Liver (tissue), 9 donors: ENCODE data around the gene CBR1. TPM values are rescaled to one million over a fixed set of nuclear protein-coding genes. Genes with fewer than 3 reads are reported as not detected.

Experiments used
- DNase-seq: peaks from one replicate; pipeline ENCODE4 v3.0.0-alpha.2; 2017; ENCODE audit warnings: low spot score
- H3K27ac ChIP-seq, 2 donors: one replicate each; pipeline ENCODE4 v1.7.0; 2013; ENCODE audit warnings: inconsistent platforms in 2 of 2, low read length in 2 of 2, control low read depth in 1 of 2, low read depth in 1 of 2, mild to moderate bottlenecking in 1 of 2
- H3K27me3 ChIP-seq, 4 donors: one replicate each; pipeline versions ENCODE4 v1.6.1 to v1.7.0; 2013; ENCODE audit warnings: low read length in 3 of 4, inconsistent platforms in 1 of 4, mild to moderate bottlenecking in 1 of 4, moderate library complexity in 1 of 4; ENCODE audit not compliant: control insufficient read depth in 4 of 4, insufficient read depth in 4 of 4
- H3K36me3 ChIP-seq, 4 donors: one replicate each; pipeline versions ENCODE4 v1.6.1 to v1.7.0; 2013; ENCODE audit warnings: low read length in 3 of 4, mild to moderate bottlenecking in 3 of 4, low read depth in 1 of 4, moderate library complexity in 1 of 4; ENCODE audit not compliant: control insufficient read depth in 4 of 4, insufficient read depth in 3 of 4
- H3K4me1 ChIP-seq, 4 donors: one replicate each; pipeline versions ENCODE4 v1.6.1 to v1.7.0; 2013; ENCODE audit warnings: low read length in 3 of 4, mild to moderate bottlenecking in 3 of 4, moderate library complexity in 1 of 4; ENCODE audit not compliant: control insufficient read depth in 4 of 4, insufficient read depth in 4 of 4
- H3K4me3 ChIP-seq, 3 donors: one replicate each; pipeline versions ENCODE4 v1.6.1 to v1.7.0; 2013; ENCODE audit warnings: low read length in 3 of 3, control low read depth in 1 of 3, low read depth in 1 of 3, mild to moderate bottlenecking in 1 of 3
- H3K9ac ChIP-seq, 2 donors: one replicate each; pipeline ENCODE4 v1.7.0; 2013; ENCODE audit warnings: low read length in 2 of 2, mild to moderate bottlenecking in 2 of 2, moderate library complexity in 2 of 2, control low read depth in 1 of 2, low read depth in 1 of 2
- H3K9me3 ChIP-seq, 4 donors: one replicate each; pipeline versions ENCODE4 v1.6.1 to v1.7.0; 2013; ENCODE audit warnings: low read length in 3 of 4; ENCODE audit not compliant: control insufficient read depth in 4 of 4
- EGR1 ChIP-seq, 2 donors: IDR thresholded peaks; 2 replicates each; pipeline ENCODE4 v1.6.1; 2016 to 2018; ENCODE audit warnings: antibody characterized with exemption in 2 of 2, low read depth in 2 of 2
- FOXA1 ChIP-seq: IDR thresholded peaks from 2 replicates; pipeline ENCODE4 v1.6.1; 2016; ENCODE audit warnings: antibody characterized with exemption
- GABPA ChIP-seq, 2 donors: IDR thresholded peaks in 1 of 2; conservative IDR thresholded peaks in 1 of 2; 2 replicates each; pipeline ENCODE4 v1.6.1; 2016; ENCODE audit warnings: antibody characterized with exemption in 2 of 2, mild to moderate bottlenecking in 1 of 2, moderate library complexity in 1 of 2
- HNF4A ChIP-seq, 2 donors: conservative IDR thresholded peaks; 2 replicates each; pipeline ENCODE4 v1.6.1; 2016; ENCODE audit warnings: antibody characterized with exemption in 2 of 2, mild to moderate bottlenecking in 2 of 2
- HNF4G ChIP-seq: IDR thresholded peaks from 2 replicates; pipeline ENCODE4 v1.6.1; 2016; ENCODE audit warnings: antibody characterized with exemption
- JUND ChIP-seq, 2 donors: IDR thresholded peaks; 2 replicates each; pipeline ENCODE4 v1.6.1; 2016; ENCODE audit warnings: antibody characterized with exemption in 2 of 2
- NR2F2 ChIP-seq: IDR thresholded peaks from 2 replicates; pipeline ENCODE4 v1.6.1; 2016; ENCODE audit warnings: antibody characterized with exemption
- RAD21 ChIP-seq, 2 donors: IDR thresholded peaks; 2 replicates each; pipeline ENCODE4 v1.6.1; 2016; ENCODE audit warnings: antibody characterized with exemption in 2 of 2, mild to moderate bottlenecking in 2 of 2
- SP1 ChIP-seq: IDR thresholded peaks from 2 replicates; pipeline ENCODE4 v1.6.1; 2018; ENCODE audit warnings: antibody characterized with exemption, mild to moderate bottlenecking
- TAF1 ChIP-seq: conservative IDR thresholded peaks from 2 replicates; pipeline ENCODE4 v1.6.1; 2016; ENCODE audit warnings: antibody characterized with exemption, mild to moderate bottlenecking
- YY1 ChIP-seq: IDR thresholded peaks from 2 replicates; pipeline ENCODE4 v1.6.1; 2016; ENCODE audit warnings: antibody characterized with exemption, mild to moderate bottlenecking
- WGBS: extraction: QIAGEN DNeasy Blood & Tissue Kit; methylation state at CpG from one replicate; pipeline ENCODE4 v1.1.7; 2013; 5-methylcytosine and 5-hydroxymethylcytosine counted together
- polyA plus RNA-seq, 2 donors: library from polyadenylated mRNA; stranded (reverse) in 1 of 2; unstranded in 1 of 2; fragments of 200-250 nt in 1 of 2; fragments of >200 nt in 1 of 2; fragmentation: Nextera tagmentation in 1 of 2; extraction: Ambion mirVana in 1 of 2; gene quantifications; one replicate each; pipeline versions ENCODE4 v1.2.1 to v1.2.3, GENCODE V29; 2013 to 2015
- total RNA-seq, 2 donors: library from RNA; depleted of rRNA; stranded (reverse); fragments of >200 nt; gene quantifications; one replicate each; pipeline ENCODE4 v1.2.3, GENCODE V29; 2014
- TF ChIP-seq, protein P1 (sequence below): IDR thresholded peaks from 2 replicates; pipeline ENCODE4 v1.6.1; 2016; ENCODE audit warnings: antibody characterized with exemption
- TF ChIP-seq, protein P2 (sequence below): IDR thresholded peaks from 2 replicates; pipeline ENCODE4 v1.6.1; 2016; ENCODE audit warnings: antibody characterized with exemption, mild to moderate bottlenecking
- TF ChIP-seq, protein P3 (sequence below): IDR thresholded peaks from 2 replicates; pipeline ENCODE4 v1.6.1; 2016; ENCODE audit warnings: antibody characterized with exemption
- TF ChIP-seq, protein P4 (sequence below): fragments of 150-350 bp; IDR thresholded peaks from 2 replicates; pipeline ENCODE4 v1.5.1; 2017; ENCODE audit warnings: improper control_type of control experiment, low read depth, low read length; ENCODE audit not compliant: missing input control
- TF ChIP-seq, protein P5 (sequence below): IDR thresholded peaks from 2 replicates; pipeline ENCODE4 v1.6.1; 2016; ENCODE audit warnings: antibody characterized with exemption
- donor health status: healthy.
- donor health status: healthy.
- donor health status: healthy.
- donor health status: healthy.
- donor health status: healthy.

Gene CBR1
- total and polyA plus RNA-seq, 4 donors, result 94.2 to 218 (median 178) TPM

DNA sequence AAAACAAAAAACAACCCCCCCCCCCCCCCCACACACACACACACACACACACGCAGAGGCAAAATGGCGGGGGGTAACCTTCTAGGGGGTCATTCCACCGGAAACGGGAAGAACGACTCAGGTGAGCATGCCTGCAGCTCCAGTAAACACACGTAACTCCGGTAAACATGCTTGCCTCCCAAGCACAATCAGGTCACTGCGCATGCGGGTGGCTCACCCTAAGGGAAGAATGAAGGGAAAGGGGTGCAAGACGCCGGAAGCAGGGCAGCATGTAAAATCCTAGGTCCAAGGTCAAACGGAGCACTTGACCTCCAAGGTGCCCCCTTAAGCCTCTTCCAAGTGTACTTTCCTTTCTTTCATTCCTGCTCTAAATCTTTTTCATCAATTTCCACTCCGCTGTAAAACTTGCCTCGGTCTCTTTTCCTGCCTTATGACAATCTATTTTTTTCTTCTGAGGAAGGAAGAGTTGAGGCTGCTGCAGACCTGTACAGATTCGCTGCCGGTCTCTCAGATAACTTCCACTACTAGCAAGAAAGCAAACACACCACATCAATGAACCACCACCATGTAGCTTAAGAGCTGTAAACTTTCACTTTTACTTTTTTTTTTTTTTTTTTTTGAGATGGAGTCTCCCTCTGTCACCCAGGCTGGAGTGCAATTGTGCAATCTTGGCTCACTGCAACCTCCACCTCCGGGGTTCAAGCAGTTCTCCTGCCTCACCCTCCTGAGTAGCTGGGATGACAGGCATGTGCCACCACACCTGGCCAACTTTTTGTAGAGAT lies 44.0 kb downstream of the CBR1 start (continued):
- TF ChIP-seq, protein P1, sequence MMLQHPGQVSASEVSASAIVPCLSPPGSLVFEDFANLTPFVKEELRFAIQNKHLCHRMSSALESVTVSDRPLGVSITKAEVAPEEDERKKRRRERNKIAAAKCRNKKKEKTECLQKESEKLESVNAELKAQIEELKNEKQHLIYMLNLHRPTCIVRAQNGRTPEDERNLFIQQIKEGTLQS, result no peak
- peak; percentile 53 to 78 for TF ChIP-seq GABPA (IDR thresholded peaks at IDR 0.05 in 1 of 2, conservative IDR thresholded peaks at IDR 0.05 in 1 of 2)

DNA sequence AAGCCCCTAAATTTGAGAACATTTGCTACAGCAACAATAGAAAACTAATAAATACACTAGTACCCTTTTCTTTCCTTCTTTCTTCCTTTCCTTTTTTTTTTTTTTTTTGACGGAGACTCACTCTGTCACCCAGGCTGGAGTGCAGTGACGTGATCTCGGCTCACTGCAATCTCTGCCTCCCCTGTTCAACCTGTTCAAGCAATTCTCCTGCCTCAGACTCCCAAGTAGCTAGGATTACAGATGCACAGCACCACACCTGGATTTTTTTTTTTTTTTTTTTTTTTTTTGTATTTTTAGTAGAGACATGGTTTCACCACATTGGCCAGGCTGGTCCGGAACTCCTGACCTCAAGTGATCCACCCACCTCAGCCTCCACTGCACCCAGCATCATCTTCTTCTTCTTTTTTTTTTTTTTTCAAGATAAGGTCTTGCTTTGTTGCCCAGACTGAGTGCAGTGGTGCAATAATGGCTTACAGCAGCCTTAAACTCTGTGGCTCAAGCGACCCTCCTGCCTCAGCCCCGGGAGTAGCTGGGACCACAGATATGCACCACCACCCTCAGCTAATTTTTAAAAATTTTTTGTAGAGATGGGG lies 45.4 kb downstream of the CBR1 start:
- H3K4me3 ChIP-seq, result no peak overlapping the region
- H3K27me3 ChIP-seq, result no peaks in the 10 kb centered on the region
- no peaks in the 10 kb centered on the region for H3K36me3 ChIP-seq
- no peaks in the 10 kb centered on the region for H3K9me3 ChIP-seq
- 94% methylated on average over 6 of the region's 6 CpGs for WGBS
- TF ChIP-seq FOXA1 (no peak), HNF4A (conservative IDR thresholded peaks at IDR 0.05) (no peak), GABPA (IDR thresholded peaks at IDR 0.05 in 1 of 2, conservative IDR thresholded peaks at IDR 0.05 in 1 of 2) (no peak), JUND (IDR thresholded peaks at IDR 0.05) (no peak), RAD21 (IDR thresholded peaks at IDR 0.05) (no peak), TAF1 (no peak)
- TF ChIP-seq, protein P2, sequence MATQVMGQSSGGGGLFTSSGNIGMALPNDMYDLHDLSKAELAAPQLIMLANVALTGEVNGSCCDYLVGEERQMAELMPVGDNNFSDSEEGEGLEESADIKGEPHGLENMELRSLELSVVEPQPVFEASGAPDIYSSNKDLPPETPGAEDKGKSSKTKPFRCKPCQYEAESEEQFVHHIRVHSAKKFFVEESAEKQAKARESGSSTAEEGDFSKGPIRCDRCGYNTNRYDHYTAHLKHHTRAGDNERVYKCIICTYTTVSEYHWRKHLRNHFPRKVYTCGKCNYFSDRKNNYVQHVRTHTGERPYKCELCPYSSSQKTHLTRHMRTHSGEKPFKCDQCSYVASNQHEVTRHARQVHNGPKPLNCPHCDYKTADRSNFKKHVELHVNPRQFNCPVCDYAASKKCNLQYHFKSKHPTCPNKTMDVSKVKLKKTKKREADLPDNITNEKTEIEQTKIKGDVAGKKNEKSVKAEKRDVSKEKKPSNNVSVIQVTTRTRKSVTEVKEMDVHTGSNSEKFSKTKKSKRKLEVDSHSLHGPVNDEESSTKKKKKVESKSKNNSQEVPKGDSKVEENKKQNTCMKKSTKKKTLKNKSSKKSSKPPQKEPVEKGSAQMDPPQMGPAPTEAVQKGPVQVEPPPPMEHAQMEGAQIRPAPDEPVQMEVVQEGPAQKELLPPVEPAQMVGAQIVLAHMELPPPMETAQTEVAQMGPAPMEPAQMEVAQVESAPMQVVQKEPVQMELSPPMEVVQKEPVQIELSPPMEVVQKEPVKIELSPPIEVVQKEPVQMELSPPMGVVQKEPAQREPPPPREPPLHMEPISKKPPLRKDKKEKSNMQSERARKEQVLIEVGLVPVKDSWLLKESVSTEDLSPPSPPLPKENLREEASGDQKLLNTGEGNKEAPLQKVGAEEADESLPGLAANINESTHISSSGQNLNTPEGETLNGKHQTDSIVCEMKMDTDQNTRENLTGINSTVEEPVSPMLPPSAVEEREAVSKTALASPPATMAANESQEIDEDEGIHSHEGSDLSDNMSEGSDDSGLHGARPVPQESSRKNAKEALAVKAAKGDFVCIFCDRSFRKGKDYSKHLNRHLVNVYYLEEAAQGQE, result no peak
- no peak overlapping the region for H3K9ac ChIP-seq
- H3K4me1 ChIP-seq, result peaks cover 0 to 7% (median 3%) of the 10 kb centered on the region in 4 donors
- H3K27ac ChIP-seq, result no peak overlapping the region
- DNase-seq, result no peak

DNA sequence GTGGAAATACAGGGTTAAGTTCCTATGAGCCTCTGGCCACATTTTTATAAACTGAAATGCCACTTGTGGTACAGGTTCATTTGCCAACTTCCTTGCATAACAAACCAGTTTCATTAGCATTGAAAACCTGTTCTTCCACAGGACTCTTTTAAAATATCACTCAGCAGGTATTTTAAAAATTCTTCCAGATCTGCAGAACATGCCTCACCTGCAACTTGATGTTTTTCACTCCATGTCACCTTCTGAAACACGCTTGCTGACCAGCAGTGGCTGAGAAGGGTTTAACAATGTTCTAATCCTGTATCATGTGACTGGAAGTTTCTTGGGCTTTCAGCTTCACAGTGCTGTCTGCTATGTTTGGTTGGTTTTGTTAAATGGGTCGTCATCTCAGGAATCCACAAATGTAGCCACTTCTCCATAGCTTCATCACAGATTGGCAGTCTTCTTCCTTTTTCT lies 47.5 kb downstream of the CBR1 start:
- H3K27ac ChIP-seq, result no peak overlapping the region
- H3K36me3 ChIP-seq, result no peaks in the 10 kb centered on the region
- H3K9ac ChIP-seq, result no peak overlapping the region
- no peak for DNase-seq
- H3K9me3 ChIP-seq, result no peaks in the 10 kb centered on the region
- 88% methylated on average over 2 of the region's 2 CpGs for WGBS
- no peak overlapping the region for H3K4me3 ChIP-seq
- peaks cover 0 to 7% (median 3%) of the 10 kb centered on the region in 4 donors for H3K4me1 ChIP-seq
- no peaks in the 10 kb centered on the region for H3K27me3 ChIP-seq
- TF ChIP-seq HNF4A (conservative IDR thresholded peaks at IDR 0.05), result no peak
- TF ChIP-seq, protein P2, result no peak
- TF ChIP-seq, protein P3, sequence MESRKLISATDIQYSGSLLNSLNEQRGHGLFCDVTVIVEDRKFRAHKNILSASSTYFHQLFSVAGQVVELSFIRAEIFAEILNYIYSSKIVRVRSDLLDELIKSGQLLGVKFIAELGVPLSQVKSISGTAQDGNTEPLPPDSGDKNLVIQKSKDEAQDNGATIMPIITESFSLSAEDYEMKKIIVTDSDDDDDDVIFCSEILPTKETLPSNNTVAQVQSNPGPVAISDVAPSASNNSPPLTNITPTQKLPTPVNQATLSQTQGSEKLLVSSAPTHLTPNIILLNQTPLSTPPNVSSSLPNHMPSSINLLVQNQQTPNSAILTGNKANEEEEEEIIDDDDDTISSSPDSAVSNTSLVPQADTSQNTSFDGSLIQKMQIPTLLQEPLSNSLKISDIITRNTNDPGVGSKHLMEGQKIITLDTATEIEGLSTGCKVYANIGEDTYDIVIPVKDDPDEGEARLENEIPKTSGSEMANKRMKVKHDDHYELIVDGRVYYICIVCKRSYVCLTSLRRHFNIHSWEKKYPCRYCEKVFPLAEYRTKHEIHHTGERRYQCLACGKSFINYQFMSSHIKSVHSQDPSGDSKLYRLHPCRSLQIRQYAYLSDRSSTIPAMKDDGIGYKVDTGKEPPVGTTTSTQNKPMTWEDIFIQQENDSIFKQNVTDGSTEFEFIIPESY, result no peak
- no peak for TF ChIP-seq HNF4G
- TF ChIP-seq TAF1, result no peak
- TF ChIP-seq, protein P4, sequence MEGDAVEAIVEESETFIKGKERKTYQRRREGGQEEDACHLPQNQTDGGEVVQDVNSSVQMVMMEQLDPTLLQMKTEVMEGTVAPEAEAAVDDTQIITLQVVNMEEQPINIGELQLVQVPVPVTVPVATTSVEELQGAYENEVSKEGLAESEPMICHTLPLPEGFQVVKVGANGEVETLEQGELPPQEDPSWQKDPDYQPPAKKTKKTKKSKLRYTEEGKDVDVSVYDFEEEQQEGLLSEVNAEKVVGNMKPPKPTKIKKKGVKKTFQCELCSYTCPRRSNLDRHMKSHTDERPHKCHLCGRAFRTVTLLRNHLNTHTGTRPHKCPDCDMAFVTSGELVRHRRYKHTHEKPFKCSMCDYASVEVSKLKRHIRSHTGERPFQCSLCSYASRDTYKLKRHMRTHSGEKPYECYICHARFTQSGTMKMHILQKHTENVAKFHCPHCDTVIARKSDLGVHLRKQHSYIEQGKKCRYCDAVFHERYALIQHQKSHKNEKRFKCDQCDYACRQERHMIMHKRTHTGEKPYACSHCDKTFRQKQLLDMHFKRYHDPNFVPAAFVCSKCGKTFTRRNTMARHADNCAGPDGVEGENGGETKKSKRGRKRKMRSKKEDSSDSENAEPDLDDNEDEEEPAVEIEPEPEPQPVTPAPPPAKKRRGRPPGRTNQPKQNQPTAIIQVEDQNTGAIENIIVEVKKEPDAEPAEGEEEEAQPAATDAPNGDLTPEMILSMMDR, result no peak
- TF ChIP-seq YY1, result no peak
- no peak for TF ChIP-seq SP1
- TF ChIP-seq, protein P1, result no peak
- TF ChIP-seq, protein P5, sequence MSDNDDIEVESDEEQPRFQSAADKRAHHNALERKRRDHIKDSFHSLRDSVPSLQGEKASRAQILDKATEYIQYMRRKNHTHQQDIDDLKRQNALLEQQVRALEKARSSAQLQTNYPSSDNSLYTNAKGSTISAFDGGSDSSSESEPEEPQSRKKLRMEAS, result no peak
- no peak for TF ChIP-seq RAD21 (IDR thresholded peaks at IDR 0.05)
- TF ChIP-seq EGR1 (IDR thresholded peaks at IDR 0.05; ENCODE audit: low read depth in 2 of 2), result no peak
- no peak for TF ChIP-seq JUND (IDR thresholded peaks at IDR 0.05)
- no peak for TF ChIP-seq NR2F2
